GM12878 (cell line): Measurements from ENCODE around the gene CAP2.

Experiments used
- BRCA1 ChIP-seq: IDR thresholded peaks from 2 replicates; pipeline ENCODE4 v1.6.1; 2011; ENCODE audit warnings: low read depth, low read length, improper control_type of control experiment
- FOXM1 ChIP-seq: IDR thresholded peaks from 2 replicates; pipeline ENCODE4 v1.6.1; 2012; ENCODE audit warnings: low read depth, mild to moderate bottlenecking, inconsistent platforms, low read length, moderate library complexity
- POLR2A ChIP-seq: IDR thresholded peaks from 2 replicates; pipeline ENCODE4 v1.6.1; 2011; ENCODE audit warnings: low read depth, mild to moderate bottlenecking, low read length
- POLR2AphosphoS5 ChIP-seq: IDR thresholded peaks from 2 replicates; pipeline ENCODE4 v1.6.1; 2011; ENCODE audit warnings: mild to moderate bottlenecking, low read length, inconsistent platforms
- TF ChIP-seq, protein P1 (sequence below): IDR thresholded peaks from 2 replicates; pipeline ENCODE4 v1.6.1; 2011; ENCODE audit warnings: mild to moderate bottlenecking, low read depth, low read length, moderate library complexity; ENCODE audit not compliant: insufficient replicate concordance

- TF ChIP-seq, protein P1, sequence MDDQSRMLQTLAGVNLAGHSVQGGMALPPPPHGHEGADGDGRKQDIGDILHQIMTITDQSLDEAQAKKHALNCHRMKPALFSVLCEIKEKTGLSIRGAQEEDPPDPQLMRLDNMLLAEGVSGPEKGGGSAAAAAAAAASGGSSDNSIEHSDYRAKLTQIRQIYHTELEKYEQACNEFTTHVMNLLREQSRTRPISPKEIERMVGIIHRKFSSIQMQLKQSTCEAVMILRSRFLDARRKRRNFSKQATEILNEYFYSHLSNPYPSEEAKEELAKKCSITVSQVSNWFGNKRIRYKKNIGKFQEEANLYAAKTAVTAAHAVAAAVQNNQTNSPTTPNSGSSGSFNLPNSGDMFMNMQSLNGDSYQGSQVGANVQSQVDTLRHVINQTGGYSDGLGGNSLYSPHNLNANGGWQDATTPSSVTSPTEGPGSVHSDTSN: no peak
- TF ChIP-seq POLR2AphosphoS5 (no peak), BRCA1 (no peak), POLR2A (no peak), FOXM1 (no peak)
Measured at GRCh38 chr6:17413313-17413750, 19.9 kb downstream of the CAP2 start.
